ENCODE data around the gene NEK11. TPM values are rescaled to one million over a fixed set of nuclear protein-coding genes. Genes with fewer than 3 reads are reported as not detected.

Gene NEK11
- total RNA-seq, 1 donor from 2014 or later: 1.9 TPM

DNA sequence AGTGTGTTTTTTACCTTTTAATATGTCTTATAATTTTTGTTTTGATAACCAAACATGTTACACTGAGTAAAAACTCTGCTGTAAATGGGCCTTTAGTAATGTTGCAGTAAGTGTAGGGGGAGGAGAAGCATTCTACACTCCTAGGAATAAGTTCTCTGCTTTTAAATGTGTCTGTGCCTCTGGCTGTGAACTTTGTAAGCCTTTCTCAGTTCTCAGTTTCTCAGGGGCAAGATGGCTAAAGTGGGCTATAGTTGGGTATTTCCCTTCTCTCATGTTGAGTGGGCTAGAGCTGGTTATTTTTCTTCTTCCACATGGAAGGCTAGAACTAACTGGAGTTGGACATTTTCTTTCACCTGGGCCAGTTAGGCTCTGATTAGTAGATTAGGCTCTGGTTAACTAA, 279.6 kb downstream of the NEK11 start:
- no peaks in the 10 kb centered on the region for H3K4me1 Mint-ChIP-seq
- DNase-seq (no peak), ATAC-seq (ENCODE audit: low read depth) (no peak)
- ChIA-PET POLR2A (no interaction called here), CTCF (no interaction called here)
- TF ChIP-seq, protein P1, sequence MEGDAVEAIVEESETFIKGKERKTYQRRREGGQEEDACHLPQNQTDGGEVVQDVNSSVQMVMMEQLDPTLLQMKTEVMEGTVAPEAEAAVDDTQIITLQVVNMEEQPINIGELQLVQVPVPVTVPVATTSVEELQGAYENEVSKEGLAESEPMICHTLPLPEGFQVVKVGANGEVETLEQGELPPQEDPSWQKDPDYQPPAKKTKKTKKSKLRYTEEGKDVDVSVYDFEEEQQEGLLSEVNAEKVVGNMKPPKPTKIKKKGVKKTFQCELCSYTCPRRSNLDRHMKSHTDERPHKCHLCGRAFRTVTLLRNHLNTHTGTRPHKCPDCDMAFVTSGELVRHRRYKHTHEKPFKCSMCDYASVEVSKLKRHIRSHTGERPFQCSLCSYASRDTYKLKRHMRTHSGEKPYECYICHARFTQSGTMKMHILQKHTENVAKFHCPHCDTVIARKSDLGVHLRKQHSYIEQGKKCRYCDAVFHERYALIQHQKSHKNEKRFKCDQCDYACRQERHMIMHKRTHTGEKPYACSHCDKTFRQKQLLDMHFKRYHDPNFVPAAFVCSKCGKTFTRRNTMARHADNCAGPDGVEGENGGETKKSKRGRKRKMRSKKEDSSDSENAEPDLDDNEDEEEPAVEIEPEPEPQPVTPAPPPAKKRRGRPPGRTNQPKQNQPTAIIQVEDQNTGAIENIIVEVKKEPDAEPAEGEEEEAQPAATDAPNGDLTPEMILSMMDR (IDR thresholded peaks at IDR 0.05): no peak
- H3K27me3 Mint-ChIP-seq: peaks cover 36% of the 10 kb centered on the region
- H3K4me3 Mint-ChIP-seq: no peak overlapping the region
- no peak overlapping the region for H3K27ac Mint-ChIP-seq
- intact Hi-C loops (cut with micrococcal nuclease): no loop called here
- H3K9me3 Mint-ChIP-seq: peaks cover 2% of the 10 kb centered on the region
- no peaks in the 10 kb centered on the region for H3K36me3 Mint-ChIP-seq (ENCODE audit: low read depth)

DNA sequence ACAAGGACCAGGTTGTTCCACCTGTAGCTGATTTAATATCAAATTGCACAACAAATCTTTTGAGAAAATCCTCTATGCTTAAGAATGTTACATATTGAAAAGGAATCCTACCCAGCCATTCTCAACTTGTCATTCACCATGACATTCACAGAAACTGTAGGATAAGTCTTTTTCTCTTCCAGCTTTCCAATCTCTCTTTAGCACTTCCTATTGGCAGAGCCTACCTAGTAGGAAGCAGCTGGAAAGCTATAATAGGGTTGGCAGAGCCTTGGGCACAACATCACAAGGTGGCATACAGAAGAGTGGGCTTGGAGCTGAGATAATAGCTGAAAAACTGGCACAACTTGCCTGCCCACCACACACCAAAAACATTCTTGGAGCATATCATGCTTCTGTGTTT, 287.6 kb downstream of the NEK11 start:
- ATAC-seq (ENCODE audit: low read depth) (no peak), DNase-seq (no peak)
- H3K27me3 Mint-ChIP-seq: peaks cover 8% of the 10 kb centered on the region
- no peak overlapping the region for H3K4me3 Mint-ChIP-seq
- CTCF ChIA-PET: no interaction called here
- H3K4me1 Mint-ChIP-seq: no peaks in the 10 kb centered on the region
- H3K36me3 Mint-ChIP-seq (ENCODE audit: low read depth): no peaks in the 10 kb centered on the region
- TF ChIP-seq, protein P1 (IDR thresholded peaks at IDR 0.05): no peak
- no peaks in the 10 kb centered on the region for H3K9me3 Mint-ChIP-seq
- POLR2A ChIA-PET: no interaction called here
- H3K27ac Mint-ChIP-seq: no peak overlapping the region
- intact Hi-C loops (cut with micrococcal nuclease): no loop called here

DNA sequence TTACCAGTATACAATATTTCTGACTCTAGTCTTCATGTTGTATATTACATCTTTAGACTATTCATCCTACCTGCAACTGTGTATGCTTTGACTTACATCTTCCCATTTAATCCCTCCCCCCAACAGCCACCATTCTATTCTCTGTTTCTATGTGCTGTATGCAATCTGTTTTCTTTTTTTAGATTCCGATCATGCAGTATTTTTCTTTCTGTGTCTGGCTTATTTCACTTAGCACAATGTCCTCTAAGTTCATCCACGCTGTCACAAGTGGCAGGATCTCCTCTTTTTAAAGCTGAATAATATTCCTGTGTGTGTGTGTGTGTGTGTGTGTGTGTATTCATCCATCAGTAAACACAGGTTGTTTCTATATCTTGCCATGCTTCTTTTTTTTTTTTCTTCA, 288.5 kb downstream of the NEK11 start:
- DNase-seq: no peak
- H3K36me3 Mint-ChIP-seq (ENCODE audit: low read depth): no peaks in the 10 kb centered on the region
- intact Hi-C loops (cut with micrococcal nuclease): no loop called here
- POLR2A ChIA-PET: no interaction called here
- H3K27me3 Mint-ChIP-seq: peaks cover 7% of the 10 kb centered on the region
- no peak for ATAC-seq (ENCODE audit: low read depth)
- TF ChIP-seq, protein P1 (IDR thresholded peaks at IDR 0.05): no peak
- H3K4me1 Mint-ChIP-seq: no peaks in the 10 kb centered on the region
- CTCF ChIA-PET: no interaction called here
- H3K27ac Mint-ChIP-seq: no peak overlapping the region
- no peak overlapping the region for H3K4me3 Mint-ChIP-seq
- H3K9me3 Mint-ChIP-seq: no peaks in the 10 kb centered on the region

DNA sequence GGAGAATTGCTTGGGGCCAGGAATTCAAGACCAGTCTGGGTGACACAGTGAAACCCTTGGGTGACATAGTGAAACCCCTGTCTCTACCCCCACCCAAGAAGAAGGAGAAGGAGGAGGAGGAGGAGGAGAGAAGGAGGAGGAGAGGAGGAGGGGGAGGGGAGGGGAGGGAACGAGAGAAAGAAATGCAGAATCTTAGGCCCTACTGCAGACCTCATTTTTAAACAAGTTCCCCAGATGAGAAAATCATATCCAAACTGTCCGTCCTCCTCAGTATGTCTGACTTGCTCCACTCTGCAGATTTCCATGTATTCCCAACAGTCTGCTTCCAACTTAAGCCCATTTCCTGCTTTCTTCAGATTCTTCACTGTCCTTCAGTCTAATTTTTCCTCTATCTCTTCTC, 291.0 kb downstream of the NEK11 start:
- CTCF ChIA-PET: no interaction called here
- TF ChIP-seq, protein P1 (IDR thresholded peaks at IDR 0.05): no peak
- Mint-ChIP-seq H3K27me3 (peaks cover 4% of the 10 kb centered on the region), H3K4me3 (no peak overlapping the region), H3K27ac (no peak overlapping the region), H3K4me1 (no peaks in the 10 kb centered on the region), H3K36me3 (ENCODE audit: low read depth) (no peaks in the 10 kb centered on the region), H3K9me3 (no peaks in the 10 kb centered on the region)
- intact Hi-C loops (cut with micrococcal nuclease): no loop called here
- POLR2A ChIA-PET: no interaction called here
- no peak for DNase-seq
- no peak for ATAC-seq (ENCODE audit: low read depth)

DNA sequence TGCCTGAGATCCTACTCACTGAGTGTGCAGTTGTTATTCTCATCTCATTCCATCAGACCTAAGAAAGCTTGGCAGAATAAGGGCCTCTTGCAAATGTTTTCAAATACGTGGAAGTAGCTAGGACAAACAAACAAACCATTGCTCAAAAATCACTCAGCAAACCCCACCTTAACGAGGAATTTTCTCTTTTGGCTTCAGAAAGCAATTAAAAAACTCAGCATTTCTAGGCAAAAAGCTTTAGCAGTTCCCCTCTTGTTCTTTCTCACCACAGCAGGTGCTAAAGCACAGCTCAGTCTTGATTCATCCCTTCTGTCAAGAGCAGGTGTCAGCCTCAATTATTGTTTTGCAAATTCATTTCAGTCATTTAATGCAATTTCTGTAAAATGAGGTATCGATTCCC, 296.3 kb downstream of the NEK11 start:
- Mint-ChIP-seq H3K27ac (no peak overlapping the region), H3K36me3 (ENCODE audit: low read depth) (no peaks in the 10 kb centered on the region), H3K9me3 (no peaks in the 10 kb centered on the region), H3K27me3 (no peaks in the 10 kb centered on the region), H3K4me3 (no peak overlapping the region), H3K4me1 (no peaks in the 10 kb centered on the region)
- POLR2A ChIA-PET: no interaction called here
- CTCF ChIA-PET: no interaction called here
- no peak for ATAC-seq (ENCODE audit: low read depth)
- no peak for DNase-seq
- intact Hi-C loops (cut with micrococcal nuclease): no loop called here
- TF ChIP-seq, protein P1 (IDR thresholded peaks at IDR 0.05): no peak

Data from activated B cell treated with CpG ODN at 0.5 μM for 24 hours (primary cell).